ENCODE data around the gene SHLD1.

The SHLD1 gene

DNA sequence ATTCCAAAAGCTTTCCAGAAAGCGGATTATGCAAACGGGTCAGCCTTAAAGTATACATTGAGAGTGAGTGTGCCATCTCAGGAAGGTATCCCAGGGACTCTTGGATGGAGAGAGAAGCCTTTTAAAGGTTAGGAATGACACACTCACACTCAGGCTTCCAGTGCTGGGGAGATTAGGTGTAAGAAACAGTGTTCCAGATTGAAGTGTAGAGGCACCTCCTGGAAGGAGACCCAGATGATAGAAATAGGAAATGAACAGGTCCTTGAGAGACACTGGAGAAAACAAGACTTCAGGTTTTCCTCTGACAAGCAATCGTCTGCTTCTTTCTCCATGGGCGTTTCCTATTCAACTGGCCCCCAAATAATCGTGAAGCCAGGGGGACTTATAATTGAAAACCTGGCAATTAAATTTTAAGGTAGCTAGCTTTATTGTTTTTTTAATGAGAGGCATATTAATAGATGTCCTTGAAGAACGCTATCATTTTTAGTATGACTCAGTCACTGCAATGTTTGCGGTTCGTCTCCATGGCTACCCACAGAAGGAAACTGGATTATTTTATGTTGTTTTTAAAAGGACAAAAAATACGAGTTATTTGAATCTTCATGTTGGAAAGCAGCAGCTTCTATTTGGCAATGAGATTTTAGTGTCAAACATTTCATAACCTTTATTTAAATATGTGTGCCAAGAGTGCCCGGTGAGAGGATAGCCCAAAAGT is 114.8 kb downstream of the SHLD1 start:
- Histone ChIP-seq H3K27ac (ENCODE audit: poor library complexity, severe bottlenecking) (peak overlapping the region; percentile 68), H3K36me3 (ENCODE audit: low read depth) (no peaks in the 10 kb centered on the region), H3K4me1 (ENCODE audit: insufficient read depth, poor library complexity, severe bottlenecking) (peaks cover 37% of the 10 kb centered on the region), H3K9me3 (ENCODE audit: severe bottlenecking) (no peaks in the 10 kb centered on the region), H3K27me3 (ENCODE audit: insufficient read depth, poor library complexity, severe bottlenecking) (no peaks in the 10 kb centered on the region), H3K4me3 (ENCODE audit: severe bottlenecking) (no peak overlapping the region)
- no peak for DNase-seq (ENCODE audit: low spot score)
- TF ChIP-seq, protein P1, sequence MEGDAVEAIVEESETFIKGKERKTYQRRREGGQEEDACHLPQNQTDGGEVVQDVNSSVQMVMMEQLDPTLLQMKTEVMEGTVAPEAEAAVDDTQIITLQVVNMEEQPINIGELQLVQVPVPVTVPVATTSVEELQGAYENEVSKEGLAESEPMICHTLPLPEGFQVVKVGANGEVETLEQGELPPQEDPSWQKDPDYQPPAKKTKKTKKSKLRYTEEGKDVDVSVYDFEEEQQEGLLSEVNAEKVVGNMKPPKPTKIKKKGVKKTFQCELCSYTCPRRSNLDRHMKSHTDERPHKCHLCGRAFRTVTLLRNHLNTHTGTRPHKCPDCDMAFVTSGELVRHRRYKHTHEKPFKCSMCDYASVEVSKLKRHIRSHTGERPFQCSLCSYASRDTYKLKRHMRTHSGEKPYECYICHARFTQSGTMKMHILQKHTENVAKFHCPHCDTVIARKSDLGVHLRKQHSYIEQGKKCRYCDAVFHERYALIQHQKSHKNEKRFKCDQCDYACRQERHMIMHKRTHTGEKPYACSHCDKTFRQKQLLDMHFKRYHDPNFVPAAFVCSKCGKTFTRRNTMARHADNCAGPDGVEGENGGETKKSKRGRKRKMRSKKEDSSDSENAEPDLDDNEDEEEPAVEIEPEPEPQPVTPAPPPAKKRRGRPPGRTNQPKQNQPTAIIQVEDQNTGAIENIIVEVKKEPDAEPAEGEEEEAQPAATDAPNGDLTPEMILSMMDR (IDR thresholded peaks at IDR 0.05; ENCODE audit: poor library complexity, severe bottlenecking): no peak
- peak; percentile 63 for ATAC-seq (ENCODE audit: low read depth)

GRCh38 chr20:5865604-5866003 is 115.4 kb downstream of the SHLD1 start:
- no peaks in the 10 kb centered on the region for H3K9me3 ChIP-seq (ENCODE audit: severe bottlenecking)
- no peaks in the 10 kb centered on the region for H3K27me3 ChIP-seq (ENCODE audit: insufficient read depth, poor library complexity, severe bottlenecking)
- TF ChIP-seq, protein P1 (IDR thresholded peaks at IDR 0.05; ENCODE audit: poor library complexity, severe bottlenecking): no peak
- no peak overlapping the region for H3K4me3 ChIP-seq (ENCODE audit: severe bottlenecking)
- DNase-seq (ENCODE audit: low spot score) (no peak), ATAC-seq (ENCODE audit: low read depth) (peak; percentile 56)
- no peaks in the 10 kb centered on the region for H3K36me3 ChIP-seq (ENCODE audit: low read depth)
- H3K27ac ChIP-seq (ENCODE audit: poor library complexity, severe bottlenecking): peak overlapping the region; percentile 68
- peaks cover 37% of the 10 kb centered on the region for H3K4me1 ChIP-seq (ENCODE audit: insufficient read depth, poor library complexity, severe bottlenecking)

DNA sequence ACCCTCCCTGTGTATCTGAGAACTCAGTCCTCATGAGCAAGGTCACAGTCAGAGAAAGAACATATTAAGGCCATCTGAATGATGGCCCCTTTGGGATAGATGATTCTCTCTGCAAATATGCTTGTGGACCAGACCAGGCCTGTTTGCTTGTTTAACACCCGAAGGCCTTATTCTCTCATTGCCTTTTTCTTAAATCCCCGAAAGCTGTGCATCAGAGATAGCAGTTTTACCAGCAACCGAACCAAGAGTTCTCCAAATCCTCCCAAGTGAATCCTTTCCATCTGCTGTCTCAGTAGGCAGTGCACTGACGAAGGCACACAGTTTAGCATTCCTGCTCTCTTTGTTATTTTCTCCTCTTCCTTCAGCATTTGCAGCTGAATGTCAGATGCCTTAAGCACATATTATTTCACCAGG is 120.4 kb downstream of the SHLD1 start:
- no peak overlapping the region for H3K4me3 ChIP-seq (ENCODE audit: severe bottlenecking)
- no peak for DNase-seq (ENCODE audit: low spot score)
- peaks cover 4% of the 10 kb centered on the region for H3K4me1 ChIP-seq (ENCODE audit: insufficient read depth, poor library complexity, severe bottlenecking)
- H3K9me3 ChIP-seq (ENCODE audit: severe bottlenecking): no peaks in the 10 kb centered on the region
- peak; percentile 35; the same call in 1 of the 3 replicates for ATAC-seq (ENCODE audit: low read depth)
- H3K27me3 ChIP-seq (ENCODE audit: insufficient read depth, poor library complexity, severe bottlenecking): no peaks in the 10 kb centered on the region
- no peak overlapping the region for H3K27ac ChIP-seq (ENCODE audit: poor library complexity, severe bottlenecking)
- TF ChIP-seq, protein P1 (IDR thresholded peaks at IDR 0.05; ENCODE audit: poor library complexity, severe bottlenecking): no peak
- H3K36me3 ChIP-seq (ENCODE audit: low read depth): no peaks in the 10 kb centered on the region

DNA sequence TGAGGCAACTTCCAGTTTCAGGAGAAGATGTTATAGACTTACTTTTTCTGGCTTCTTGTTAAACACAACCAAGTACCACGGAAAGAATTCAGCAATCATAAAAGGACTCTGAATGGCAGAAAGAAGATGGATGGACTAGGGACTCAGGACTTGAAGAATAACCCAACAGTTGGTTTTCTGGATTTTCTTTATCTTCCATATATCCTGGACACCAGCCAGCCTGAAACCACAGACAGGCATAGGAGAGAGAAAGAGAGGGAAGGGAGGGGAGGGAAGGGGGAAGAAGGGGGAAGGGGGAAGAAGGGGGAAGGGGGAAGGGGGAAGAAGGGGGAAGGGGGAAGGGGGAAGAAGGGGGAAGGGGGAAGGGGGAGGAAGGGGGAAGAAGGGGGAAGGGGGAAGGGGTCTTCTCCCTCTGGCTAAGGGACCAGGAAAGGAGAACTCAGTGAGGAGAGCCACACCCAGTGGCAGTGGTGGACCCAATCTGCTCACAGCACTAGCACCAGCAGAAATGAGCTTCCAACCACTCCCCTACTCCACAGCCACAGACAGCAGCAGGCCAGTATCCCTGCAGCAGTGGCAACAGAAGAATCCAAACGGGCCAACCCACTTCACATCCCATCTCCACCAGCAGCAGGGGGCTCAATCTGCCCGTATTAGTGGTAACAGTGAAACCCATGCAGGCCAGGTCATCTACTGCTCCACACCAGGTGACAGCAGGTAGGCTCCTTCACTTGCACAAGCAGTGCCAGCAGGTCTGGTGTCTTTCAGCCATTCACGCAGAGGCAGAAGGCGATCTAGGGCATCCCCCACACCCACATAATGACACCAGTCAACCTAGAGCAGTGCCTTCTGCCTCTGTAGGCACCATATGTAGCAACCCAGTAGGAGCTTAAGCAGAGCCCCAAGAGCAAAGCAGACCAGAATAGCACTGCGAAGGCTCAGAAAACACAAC is 121.5 kb downstream of the SHLD1 start:
- DNase-seq (ENCODE audit: low spot score): no peak
- no peaks in the 10 kb centered on the region for H3K4me1 ChIP-seq (ENCODE audit: insufficient read depth, poor library complexity, severe bottlenecking)
- H3K9me3 ChIP-seq (ENCODE audit: severe bottlenecking): no peaks in the 10 kb centered on the region
- no peak overlapping the region for H3K27ac ChIP-seq (ENCODE audit: poor library complexity, severe bottlenecking)
- H3K27me3 ChIP-seq (ENCODE audit: insufficient read depth, poor library complexity, severe bottlenecking): no peaks in the 10 kb centered on the region
- ATAC-seq (ENCODE audit: low read depth): no peak
- TF ChIP-seq, protein P1 (IDR thresholded peaks at IDR 0.05; ENCODE audit: poor library complexity, severe bottlenecking): no peak
- no peak overlapping the region for H3K4me3 ChIP-seq (ENCODE audit: severe bottlenecking)
- H3K36me3 ChIP-seq (ENCODE audit: low read depth): no peaks in the 10 kb centered on the region
